Sigmoid colon (tissue), 3 donors: ENCODE data around the gene ZBTB14.

ENCODE experiments used
- CTCF ChIP-seq, 4 experiments: fragments of 450-650 bp in 3 of 4; fragments of 200-600 bp in 1 of 4; IDR thresholded peaks; one replicate each; pipeline ENCODE4 v1.5.1; 2016 to 2019; ENCODE audit warnings: antibody characterized with exemption in 4 of 4, mild to moderate bottlenecking in 3 of 4, moderate library complexity in 2 of 4
- POLR2A ChIP-seq, 2 donors: fragments of 450-650 bp; IDR thresholded peaks; one replicate each; pipeline ENCODE4 v1.6.1; 2016; ENCODE audit warnings: antibody characterized with exemption in 2 of 2, mild to moderate bottlenecking in 2 of 2, moderate library complexity in 2 of 2

DNA sequence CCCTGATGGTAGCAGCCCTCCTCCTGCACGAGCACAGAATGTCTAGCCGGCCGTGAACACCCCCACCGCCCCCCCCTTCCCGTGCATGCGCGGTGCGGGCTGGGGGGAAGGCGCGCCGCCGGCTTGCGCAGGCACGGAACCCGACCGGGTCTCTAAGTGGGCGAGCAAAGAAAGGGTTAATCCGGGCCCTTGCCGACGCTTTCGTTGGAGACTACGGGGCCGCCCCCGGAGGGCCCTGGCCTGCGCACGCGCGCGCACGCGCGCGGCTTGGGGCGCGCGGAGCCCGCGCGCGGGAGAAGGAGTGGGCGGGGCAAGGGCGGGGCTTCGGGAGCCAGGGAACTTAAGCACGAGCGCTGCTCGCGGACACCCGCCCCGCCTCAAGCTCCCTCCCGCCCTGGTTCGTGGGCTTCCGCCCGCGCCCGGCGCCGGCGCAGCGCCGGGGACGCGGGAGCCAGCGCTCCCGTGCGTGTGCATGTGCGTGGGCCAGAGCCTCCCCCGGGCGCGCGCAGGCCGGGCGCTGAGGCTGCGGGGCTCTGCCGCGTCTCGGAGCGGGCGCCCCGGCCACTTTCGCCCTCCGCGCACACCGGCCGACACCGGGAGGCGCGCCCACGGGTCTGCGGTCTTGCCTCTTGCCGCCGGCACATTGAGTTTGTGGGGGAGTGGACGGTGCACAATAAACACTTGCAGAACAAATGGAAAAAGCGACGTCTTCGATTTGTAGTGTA is 617 bp upstream of the ZBTB14 start:
- TF ChIP-seq POLR2A (IDR thresholded peaks at IDR 0.05) (no peak), CTCF (IDR thresholded peaks at IDR 0.05) (no peak)
